HCT116 (cell line): ENCODE results near the gene ENSA. TPM values are rescaled to one million over a fixed set of nuclear protein-coding genes. Genes with fewer than 3 reads are reported as not detected.

Experiments used
- ATAC-seq: fragments of 200-7000 bp; cut with Tn5 transposase; 2 replicates; pipeline ENCODE4 v1.9.1; 2020; ENCODE audit warnings: mild to moderate bottlenecking, moderate library complexity
- BruUV-seq: library from RNA; stranded (reverse); fragments of 400-500 nt; replicated peaks from 2 replicates; lab custom pipeline; 2021; lab: Mats Ljungman, UMichigan
- CTCF ChIA-PET: fragments of 300-600 bp; sonication (Branson Sonifier 250); formaldehyde crosslinking; loops from one replicate; lab custom pipeline; 2021; ENCODE audit warnings: antibody characterized with exemption; lab: Charles Lee
- POLR2A ChIA-PET: fragments of 300-600, 350-600 bp; sonication (Branson Sonifier 250); formaldehyde crosslinking; loops from one replicate; lab custom pipeline; 2021; ENCODE audit warnings: antibody characterized with exemption; lab: Charles Lee
- RAD21 ChIA-PET, 2 experiments: fragments of 300-600 bp; sonication (Branson Sonifier 250); formaldehyde crosslinking; loops; one replicate each; lab custom pipeline; 2023; ENCODE audit warnings: low total read pairs in 2 of 2; ENCODE audit not compliant: uncharacterized antibody in 2 of 2, unreplicated experiment in 2 of 2, low non-redundant PET in 1 of 2; lab: Charles Lee
- DNase-seq: peaks from one replicate; pipeline ENCODE4 v3.0.0-alpha.2; 2010; ENCODE audit warnings: low read depth, low spot score
- H2AFZ ChIP-seq: fragments of 200-600 bp; shearing (Covaris generic), sonication (generic); 2 replicates; pipeline ENCODE4 v1.6.1; 2017; ENCODE audit warnings: low read depth, mixed run types, mixed read lengths, antibody characterized with exemption, low read length; ENCODE audit not compliant: poor library complexity, severe bottlenecking
- H3K27ac ChIP-seq: 2 replicates; pipeline ENCODE4 v1.5.1; 2012; ENCODE audit warnings: low read depth, low read length
- H3K27me3 ChIP-seq: fragments of 200-600 bp; sonication (generic); 2 replicates; pipeline ENCODE4 v1.6.1; 2016; ENCODE audit warnings: mixed run types, low read length, mixed read lengths; ENCODE audit not compliant: insufficient read depth
- H3K36me3 ChIP-seq, 2 experiments: fragments of 200-500 bp in 1 of 2; fragments of 200-600 bp in 1 of 2; sonication (Bioruptor generic) in 1 of 2; sonication (generic) in 1 of 2; 2 replicates each; pipeline versions ENCODE4 v1.5.1 to v1.6.1; 2014 to 2016; ENCODE audit warnings: low read length in 2 of 2, inconsistent platforms in 1 of 2, mixed read lengths in 1 of 2, mixed run types in 1 of 2; ENCODE audit not compliant: insufficient read depth in 2 of 2, control insufficient read depth in 1 of 2
- H3K4me1 ChIP-seq, 2 experiments: fragments of 200-600 bp in 1 of 2; sonication (generic) in 1 of 2; 2 replicates each; pipeline versions ENCODE4 v1.5.1 to v1.6.1; 2012 to 2017; ENCODE audit warnings: low read length in 2 of 2, inconsistent platforms in 1 of 2, mild to moderate bottlenecking in 1 of 2, mixed read lengths in 1 of 2, mixed run types in 1 of 2, moderate library complexity in 1 of 2; ENCODE audit not compliant: insufficient read depth in 2 of 2, control insufficient read depth in 1 of 2
- H3K4me2 ChIP-seq: fragments of 200-600 bp; sonication (generic); 2 replicates; pipeline ENCODE4 v1.6.1; 2017; ENCODE audit warnings: mixed run types, low read length, mixed read lengths
- H3K4me3 ChIP-seq, 2 experiments: fragments of 200-600 bp in 1 of 2; sonication (generic) in 1 of 2; replicated peaks in 1 of 2; 2 replicates each; pipeline ENCODE4 v1.5.1; 2011 to 2016; ENCODE audit warnings: low read length in 2 of 2, control low read depth in 1 of 2, low read depth in 1 of 2, mild to moderate bottlenecking in 1 of 2, mixed read lengths in 1 of 2, mixed run types in 1 of 2
- H3K79me2 ChIP-seq: fragments of 200-600 bp; sonication (generic); 2 replicates; pipeline ENCODE4 v1.6.1; 2017; ENCODE audit warnings: mild to moderate bottlenecking, mixed run types, low read length, moderate library complexity, mixed read lengths; ENCODE audit not compliant: insufficient read depth
- H3K9ac ChIP-seq: fragments of 200-600 bp; sonication (generic); 2 replicates; pipeline ENCODE4 v1.6.1; 2016; ENCODE audit warnings: low read length, mixed read lengths
- H3K9me2 ChIP-seq: fragments of 200-600 bp; sonication (generic), shearing (Covaris generic); 2 replicates; pipeline ENCODE4 v1.6.1; 2017; ENCODE audit warnings: mixed run types, mild to moderate bottlenecking, moderate library complexity; ENCODE audit not compliant: insufficient read depth
- H3K9me3 ChIP-seq, 2 experiments: fragments of 200-500 bp in 1 of 2; fragments of 200-600 bp in 1 of 2; sonication (Bioruptor generic) in 1 of 2; sonication (generic) in 1 of 2; 2 replicates each; pipeline ENCODE4 v1.6.1; 2014 to 2017; ENCODE audit warnings: low read length in 2 of 2, mixed read lengths in 2 of 2, inconsistent platforms in 1 of 2, low read depth in 1 of 2, mild to moderate bottlenecking in 1 of 2, mixed run types in 1 of 2, moderate library complexity in 1 of 2; ENCODE audit not compliant: control insufficient read depth in 1 of 2, insufficient read depth in 1 of 2
- H4K20me1 ChIP-seq: fragments of 200-600 bp; sonication (generic), shearing (Covaris generic); 2 replicates; pipeline ENCODE4 v1.6.1; 2017; ENCODE audit warnings: mixed run types, mild to moderate bottlenecking, moderate library complexity; ENCODE audit not compliant: insufficient read depth
- ATF3 ChIP-seq: IDR thresholded peaks from 2 replicates; pipeline ENCODE4 v1.6.1; 2012
- FOSL1 ChIP-seq: IDR thresholded peaks from 2 replicates; pipeline ENCODE4 v1.6.1; 2012; ENCODE audit warnings: low read depth
- MAX ChIP-seq: IDR thresholded peaks from 2 replicates; pipeline ENCODE4 v1.6.1; 2012
- TCF7L2 ChIP-seq: IDR thresholded peaks from 2 replicates; pipeline ENCODE4 v1.7.0; 2011; ENCODE audit warnings: borderline replicate concordance, inconsistent platforms; ENCODE audit not compliant: insufficient read depth, insufficient read length; ENCODE audit errors: extremely low read depth
- YY1 ChIP-seq: IDR thresholded peaks from 2 replicates; pipeline ENCODE4 v1.6.1; 2011; ENCODE audit warnings: low read length, low read depth, moderate library complexity, mild to moderate bottlenecking; ENCODE audit not compliant: insufficient replicate concordance; ENCODE audit errors: extremely low read depth
- intact Hi-C: fragments of 100-400 bp; cut with micrococcal nuclease; formaldehyde crosslinking; loops from 2 replicates; pipeline ENCODE4 v1.10.0; 2022
- total RNA-seq: library from RNA; stranded (reverse); gene quantifications from one replicate; pipeline ENCODE4 v1.2.1, GENCODE V29; 2021; ENCODE audit not compliant: unreplicated experiment

Gene ENSA
- total RNA-seq, 1 experiment from 2014 or later: 130 TPM

GRCh38 chr1:150578272-150579109 lies 50.9 kb downstream of the ENSA start (continued):
- TF ChIP-seq FOSL1: peak; percentile 57; the same call in 1 of the 2 replicates
- TF ChIP-seq TCF7L2: no peak
- peak; percentile 58 for TF ChIP-seq MAX
- TF ChIP-seq YY1: peak; percentile 11

GRCh38 chr1:150577557-150578271 lies 51.7 kb downstream of the ENSA start:
- Histone ChIP-seq H2AFZ (no peak overlapping the region), H3K36me3 (peaks cover 35 to 58% of the 10 kb centered on the region in 2 experiments), H3K4me1 (peaks cover 30 to 60% of the 10 kb centered on the region in 2 experiments), H3K27ac (peak overlapping the region; percentile 92), H3K79me2 (peaks cover 76% of the 10 kb centered on the region), H3K9ac (peak overlapping the region; percentile 86), H3K9me3 (no peaks in the 10 kb centered on the region), H3K27me3 (no peaks in the 10 kb centered on the region), H3K4me2 (peak overlapping the region; percentile 86), H3K4me3 (peak overlapping the region; percentile 71 to 80), H4K20me1 (peaks cover 54% of the 10 kb centered on the region), H3K9me2 (no peaks in the 10 kb centered on the region)
- intact Hi-C loops: loop anchor here (2.0 to 5.0 kb wide), 3 partner anchors 43 to 400 kb away; partner anchors contain the start of gene ENSA
- POLR2A ChIA-PET: interaction anchor here (1.5 to 3.4 kb wide), 5 partner anchors 9 to 27 kb away, joined by 4 to 41 read pairs (median 14); no protein-coding TSS in a partner anchor
- BruUV-seq: no TSS peak
- TF ChIP-seq ATF3: no peak
- no peak for DNase-seq
- ATAC-seq: no peak
- CTCF ChIA-PET: no interaction called here
- RAD21 ChIA-PET: no interaction called here
